K562 (cell line): ENCODE results near the gene GDAP2. TPM values are rescaled to one million over a fixed set of nuclear protein-coding genes. Genes with fewer than 3 reads are reported as not detected.

ENCODE experiments used
- ATAC-seq: fragments of 200-7000 bp; cut with Tn5 transposase; 3 replicates; pipeline ENCODE4 v1.9.1; 2020; ENCODE audit warnings: moderate library complexity
- BruUV-seq: library from RNA; stranded (reverse); fragments of 400-500 nt; replicated peaks from 2 replicates; lab custom pipeline; 2021; lab: Mats Ljungman, UMichigan
- CTCF ChIA-PET: fragments of 300-600 bp; formaldehyde crosslinking; extraction: SDS; loops from one replicate; lab custom pipeline; 2021; ENCODE audit warnings: low intra/inter-chr PET ratio; lab: Yijun Ruan, JAX
- POLR2A ChIA-PET: fragments of 300-600, 350-650 bp; sonication (Branson Sonifier 250); formaldehyde crosslinking; extraction: SDS; loops from one replicate; lab custom pipeline; 2021; ENCODE audit warnings: antibody characterized with exemption, inconsistent platforms; lab: Yijun Ruan, JAX
- DNase-seq, 4 experiments: peaks; one replicate each; pipeline versions ENCODE4 v3.0.0 to v3.0.0-alpha.2; 2011 to 2018; ENCODE audit warnings: low spot score in 3 of 4, mixed read lengths in 3 of 4; ENCODE audit errors: extremely low read depth in 1 of 4
- FAIRE-seq: peaks from 2 replicates; lab custom pipeline; 2011; peaks lifted over from hg19 to GRCh38; lab: Jason Lieb, UNC
- H2AFZ ChIP-seq: 2 replicates; pipeline ENCODE4 v1.6.0; 2011; ENCODE audit warnings: low read depth, low read length, control low read depth, inconsistent platforms
- H3K27ac ChIP-seq: fragments of 200-600 bp; 3 replicates; pipeline ENCODE4 v1.8.0; 2011; ENCODE audit warnings: low read depth, mild to moderate bottlenecking, control low read depth, inconsistent platforms, low read length, moderate library complexity, mixed read lengths; ENCODE audit errors: extremely low read depth
- H3K27me3 ChIP-seq, 2 experiments: fragments of 300-600 bp in 1 of 2; 2 replicates in 1 of 2; 3 replicates in 1 of 2; pipeline versions ENCODE4 v1.6.0 to v1.8.0; 2011; ENCODE audit warnings: inconsistent platforms in 2 of 2, low read length in 2 of 2, mild to moderate bottlenecking in 1 of 2, mixed read lengths in 1 of 2, moderate library complexity in 1 of 2; ENCODE audit not compliant: control insufficient read depth in 2 of 2, insufficient read depth in 2 of 2
- H3K36me3 ChIP-seq: fragments of 300-600 bp; 3 replicates; pipeline ENCODE4 v1.8.0; 2011; ENCODE audit warnings: mild to moderate bottlenecking, low read length, inconsistent platforms; ENCODE audit not compliant: control insufficient read depth, insufficient read depth
- H3K4me1 ChIP-seq, 2 experiments: fragments of 200-600 bp in 1 of 2; replicated peaks in 1 of 2; 2 replicates in 1 of 2; 3 replicates in 1 of 2; pipeline versions ENCODE4 v1.5.1 to v1.8.0; 2011; ENCODE audit warnings: inconsistent platforms in 2 of 2, low read length in 2 of 2, mild to moderate bottlenecking in 1 of 2, mixed read lengths in 1 of 2, moderate library complexity in 1 of 2; ENCODE audit not compliant: control insufficient read depth in 2 of 2, insufficient read depth in 2 of 2
- H3K4me2 ChIP-seq: 2 replicates; pipeline ENCODE4 v1.6.1; 2011; ENCODE audit warnings: low read length, control low read depth, inconsistent platforms, mixed read lengths; ENCODE audit not compliant: insufficient read depth
- H3K4me3 ChIP-seq: fragments of 200-600 bp; sonication (generic), shearing (Covaris generic); 2 replicates; pipeline ENCODE4 v1.5.1; 2016; ENCODE audit warnings: control low read depth, inconsistent platforms
- H3K79me2 ChIP-seq: fragments of 200-600 bp; 3 replicates; pipeline ENCODE4 v1.8.0; 2011; ENCODE audit warnings: low read length, inconsistent platforms; ENCODE audit not compliant: control insufficient read depth, insufficient read depth
- H3K9ac ChIP-seq, 2 experiments: 2 replicates each; pipeline versions ENCODE4 v1.6.0 to v1.6.1; 2011; ENCODE audit warnings: low read depth in 2 of 2, low read length in 2 of 2, control low read depth in 1 of 2, inconsistent platforms in 1 of 2, mild to moderate bottlenecking in 1 of 2, mixed read lengths in 1 of 2; ENCODE audit not compliant: insufficient read depth in 1 of 2
- H3K9me1 ChIP-seq: one replicate; pipeline ENCODE4 v1.6.0; 2011; ENCODE audit warnings: inconsistent platforms, mild to moderate bottlenecking, low read length, moderate library complexity; ENCODE audit not compliant: control insufficient read depth, insufficient read depth
- H3K9me3 ChIP-seq: replicated peaks from 2 replicates; pipeline ENCODE4 v1.5.1; 2011; ENCODE audit warnings: low read depth, low read length, inconsistent platforms; ENCODE audit not compliant: control insufficient read depth, insufficient read depth
- H4K20me1 ChIP-seq: replicated peaks from 2 replicates; pipeline ENCODE4 v1.6.1; 2011; ENCODE audit warnings: low read length, inconsistent platforms, mixed read lengths; ENCODE audit not compliant: control insufficient read depth, insufficient read depth
- ASH1L ChIP-seq: fragments of 450-650 bp; IDR thresholded peaks from 2 replicates; pipeline ENCODE4 v1.6.1; 2018; ENCODE audit warnings: borderline replicate concordance, mild to moderate bottlenecking, low read depth; ENCODE audit not compliant: partially characterized antibody
- CSDE1 ChIP-seq, 2 experiments: fragments of 450-650 bp; IDR thresholded peaks; 2 replicates each; pipeline ENCODE4 v1.6.1; 2016; ENCODE audit warnings: mild to moderate bottlenecking in 1 of 2
- CXXC5 ChIP-seq: fragments of 250-450 bp; sonication (Bioruptor Pico); IDR thresholded peaks from 2 replicates; pipeline ENCODE4 v1.8.0; 2022; ENCODE audit warnings: inconsistent platforms, mild to moderate bottlenecking, moderate library complexity
- ETS2 ChIP-seq: IDR thresholded peaks from 2 replicates; pipeline ENCODE4 v1.6.1; 2016; ENCODE audit warnings: borderline replicate concordance, missing genetic modification characterization, mild to moderate bottlenecking, moderate library complexity, missing compliant biosample characterization; ENCODE audit not compliant: poor library complexity, severe bottlenecking
- EWSR1 ChIP-seq: fragments of 450-650 bp; IDR thresholded peaks from 2 replicates; pipeline ENCODE4 v1.6.1; 2018; ENCODE audit warnings: borderline replicate concordance, mild to moderate bottlenecking, low read depth, moderate library complexity; ENCODE audit not compliant: partially characterized antibody
- FOXK2 ChIP-seq, 2 experiments: fragments of 450-650 bp; IDR thresholded peaks in 1 of 2; conservative IDR thresholded peaks in 1 of 2; 2 replicates each; pipeline ENCODE4 v1.6.1; 2016; ENCODE audit warnings: low read depth in 2 of 2, mild to moderate bottlenecking in 1 of 2
- FOXP1 ChIP-seq: sonication (generic); formaldehyde crosslinking; IDR thresholded peaks from 2 replicates; pipeline ENCODE4 v1.8.0; 2022; ENCODE audit warnings: mild to moderate bottlenecking, missing genetic modification reagents
- L3MBTL2 ChIP-seq: fragments of 450-650 bp; IDR thresholded peaks from 2 replicates; pipeline ENCODE4 v1.6.1; 2016; ENCODE audit warnings: mild to moderate bottlenecking, moderate library complexity
- MEF2A ChIP-seq: IDR thresholded peaks from 2 replicates; pipeline ENCODE4 v1.6.1; 2011; ENCODE audit warnings: low read depth, mild to moderate bottlenecking, low read length, moderate library complexity; ENCODE audit not compliant: control insufficient read depth
- MYC ChIP-seq, 2 experiments: fragments of 250-450 bp in 1 of 2; sonication (Bioruptor Pico) in 1 of 2; IDR thresholded peaks; 2 replicates each; pipeline versions ENCODE4 v1.5.1 to v1.6.1; 2012 to 2021; ENCODE audit warnings: low read depth in 2 of 2, borderline replicate concordance in 1 of 2, improper control_type of control experiment in 1 of 2, low read length in 1 of 2, mild to moderate bottlenecking in 1 of 2, moderate library complexity in 1 of 2
- SAP30 ChIP-seq: fragments of 200-600 bp; sonication (generic); IDR thresholded peaks from 2 replicates; pipeline ENCODE4 v1.6.1; 2012; ENCODE audit warnings: borderline replicate concordance, low read depth, mild to moderate bottlenecking, moderate library complexity, low read length, control low read depth, inconsistent platforms; ENCODE audit not compliant: insufficient read depth, poor library complexity, severe bottlenecking
- SPI1 ChIP-seq: IDR thresholded peaks from 2 replicates; pipeline ENCODE4 v1.6.1; 2011; ENCODE audit warnings: low read depth, low read length, control low read depth, borderline replicate concordance
- STAG1 ChIP-seq: sonication (generic); formaldehyde crosslinking; IDR thresholded peaks from 2 replicates; pipeline ENCODE4 v1.5.0; 2020; ENCODE audit warnings: missing genetic modification reagents, borderline replicate concordance
- STAT5A ChIP-seq: IDR thresholded peaks from 2 replicates; pipeline ENCODE4 v1.6.1; 2012; ENCODE audit warnings: low read length, inconsistent platforms, borderline replicate concordance
- ZNF282 ChIP-seq: sonication (generic); formaldehyde crosslinking; IDR thresholded peaks from 2 replicates; pipeline ENCODE4 v1.8.1; 2023; ENCODE audit warnings: missing genetic modification reagents
- ZNF324 ChIP-seq: fragments of 250-450 bp; sonication (Bioruptor Pico); IDR thresholded peaks from 2 replicates; pipeline ENCODE4 v1.4.0; 2020; ENCODE audit warnings: mild to moderate bottlenecking
- WGBS: fragments of 100-300 bp; shearing (Covaris generic); methylation state at CpG from one replicate; pipeline ENCODE4 v1.1.6; 2016; ENCODE audit warnings: low coverage, mixed read lengths; ENCODE audit not compliant: insufficient coverage; ENCODE audit errors: missing lambda C conversion rate; 5-methylcytosine and 5-hydroxymethylcytosine counted together
- in situ Hi-C: fragments of 300-500 bp; cut with MboI; formaldehyde crosslinking; loops from 4 replicates; pipeline ENCODE4 v1.15.0; 2018; ENCODE audit warnings: inconsistent platforms, mixed read lengths
- intact Hi-C: fragments of 100-400 bp; cut with micrococcal nuclease; formaldehyde crosslinking; loops from 2 replicates; pipeline ENCODE4 v1.14.2; 2022
- polyA plus RNA-seq, 8 experiments: library from polyadenylated mRNA; depleted of rRNA in 4 of 8; stranded (reverse) in 5 of 8; unstranded in 3 of 8; fragments of >200 nt; fragmentation: Nextera tagmentation in 2 of 8; fragmentation: Illumina TruSeq in 1 of 8; extraction: Ambion mirVana in 2 of 8; extraction: Trizol in 1 of 8; gene quantifications; 2 replicates each; pipeline versions ENCODE4 v1.2.1 to v1.2.3, GENCODE V29; 2011 to 2014; ENCODE audit warnings: inconsistent platforms in 1 of 8, missing spikeins in 1 of 8
- total RNA-seq, 7 experiments: library from RNA; depleted of rRNA in 6 of 7; stranded (reverse); fragments of >200 nt in 6 of 7; fragmentation: Illumina TruSeq in 2 of 7; extraction: Trizol in 2 of 7; gene quantifications; 2 replicates each; pipeline versions ENCODE4 v1.2.1 to v1.2.3, GENCODE V29; 2011 to 2021; ENCODE audit warnings: low replicate concordance in 1 of 7
- TF ChIP-seq, protein P1 (sequence below): sonication (generic); formaldehyde crosslinking; IDR thresholded peaks from 2 replicates; pipeline ENCODE4 v1.8.1; 2022; ENCODE audit warnings: missing genetic modification reagents

Gene GDAP2
- total and polyA plus RNA-seq, 9 of the 15 experiments (the other 6 are each of a cell fraction or from before 2014, with no cell fraction given) = 4.1 to 23.1 (median 13.2) TPM

DNA sequence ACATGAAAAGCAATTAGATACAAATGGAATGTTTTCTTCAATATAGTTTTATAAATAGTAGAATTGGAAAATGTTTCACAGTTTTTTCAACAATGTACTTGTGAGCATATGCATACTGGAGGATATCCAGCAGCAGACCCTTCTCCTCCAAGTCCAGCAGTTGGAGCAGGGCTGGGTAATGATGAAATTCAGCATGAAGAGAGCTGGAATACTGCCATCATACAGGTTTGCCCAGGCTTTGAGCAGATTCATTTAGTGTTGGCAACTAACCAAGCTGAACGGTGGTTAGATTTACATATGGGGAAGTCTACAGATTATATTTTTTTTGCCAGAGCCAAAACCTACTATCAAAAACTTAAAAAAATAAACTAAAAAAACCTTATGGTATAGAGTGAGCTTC is 38.5 kb upstream of the GDAP2 start:
- no peaks in the 10 kb centered on the region for H3K9me3 ChIP-seq
- H3K36me3 ChIP-seq = peaks cover 11% of the 10 kb centered on the region; the same call in 1 of the 3 replicates
- ChIA-PET POLR2A (interaction anchor here (2.4 kb wide), 1 partner anchor 9 kb away, joined by 8 read pairs; no protein-coding TSS in a partner anchor), CTCF (no interaction called here)
- H3K9ac ChIP-seq = no peak overlapping the region
- TF ChIP-seq SPI1 (no peak), STAG1 (CRISPR knock-in tag) (no peak), ASH1L (no peak), ZNF324 (CRISPR knock-in tag) (no peak), CSDE1 (IDR thresholded peaks at IDR 0.05) (no peak), MEF2A (no peak), EWSR1 (no peak), FOXK2 (conservative IDR thresholded peaks at IDR 0.05 in 1 of 2, IDR thresholded peaks at IDR 0.05 in 1 of 2; ENCODE audit: low read depth in 2 of 2) (no peak), CXXC5 (no peak), FOXP1 (CRISPR knock-in tag) (no peak), MYC (IDR thresholded peaks at IDR 0.05; ENCODE audit: low read depth, low read length) (no peak), MYC (CRISPR knock-in tag; IDR thresholded peaks at IDR 0.05; ENCODE audit: borderline replicate concordance, low read depth) (no peak), ZNF282 (CRISPR knock-in tag) (no peak), L3MBTL2 (no peak), ETS2 (tag) (no peak), SAP30 (no peak), STAT5A (no peak)
- TF ChIP-seq, protein P1, sequence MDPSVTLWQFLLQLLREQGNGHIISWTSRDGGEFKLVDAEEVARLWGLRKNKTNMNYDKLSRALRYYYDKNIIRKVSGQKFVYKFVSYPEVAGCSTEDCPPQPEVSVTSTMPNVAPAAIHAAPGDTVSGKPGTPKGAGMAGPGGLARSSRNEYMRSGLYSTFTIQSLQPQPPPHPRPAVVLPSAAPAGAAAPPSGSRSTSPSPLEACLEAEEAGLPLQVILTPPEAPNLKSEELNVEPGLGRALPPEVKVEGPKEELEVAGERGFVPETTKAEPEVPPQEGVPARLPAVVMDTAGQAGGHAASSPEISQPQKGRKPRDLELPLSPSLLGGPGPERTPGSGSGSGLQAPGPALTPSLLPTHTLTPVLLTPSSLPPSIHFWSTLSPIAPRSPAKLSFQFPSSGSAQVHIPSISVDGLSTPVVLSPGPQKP (CRISPR knock-in tag) = no peak
- WGBS = 12% methylated on average over 1 of the region's 1 CpG
- no peak for FAIRE-seq
- DNase-seq = no peak
- H3K9me1 ChIP-seq = no peaks in the 10 kb centered on the region
- H3K4me1 ChIP-seq = no peaks in the 10 kb centered on the region
- no peak overlapping the region for H3K4me3 ChIP-seq
- intact Hi-C loops = no loop called here
- no TSS peak for BruUV-seq
- H4K20me1 ChIP-seq = no peaks in the 10 kb centered on the region
- in situ Hi-C loops = no loop called here
- no peak overlapping the region for H2AFZ ChIP-seq
- H3K79me2 ChIP-seq = no peaks in the 10 kb centered on the region
- no peak overlapping the region for H3K27ac ChIP-seq
- no peak overlapping the region for H3K4me2 ChIP-seq
- ATAC-seq = no peak
- no peaks in the 10 kb centered on the region for H3K27me3 ChIP-seq
